ENCODE data around the gene LANCL2.

LANCL2 gene, protein sequence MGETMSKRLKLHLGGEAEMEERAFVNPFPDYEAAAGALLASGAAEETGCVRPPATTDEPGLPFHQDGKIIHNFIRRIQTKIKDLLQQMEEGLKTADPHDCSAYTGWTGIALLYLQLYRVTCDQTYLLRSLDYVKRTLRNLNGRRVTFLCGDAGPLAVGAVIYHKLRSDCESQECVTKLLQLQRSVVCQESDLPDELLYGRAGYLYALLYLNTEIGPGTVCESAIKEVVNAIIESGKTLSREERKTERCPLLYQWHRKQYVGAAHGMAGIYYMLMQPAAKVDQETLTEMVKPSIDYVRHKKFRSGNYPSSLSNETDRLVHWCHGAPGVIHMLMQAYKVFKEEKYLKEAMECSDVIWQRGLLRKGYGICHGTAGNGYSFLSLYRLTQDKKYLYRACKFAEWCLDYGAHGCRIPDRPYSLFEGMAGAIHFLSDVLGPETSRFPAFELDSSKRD

DNA sequence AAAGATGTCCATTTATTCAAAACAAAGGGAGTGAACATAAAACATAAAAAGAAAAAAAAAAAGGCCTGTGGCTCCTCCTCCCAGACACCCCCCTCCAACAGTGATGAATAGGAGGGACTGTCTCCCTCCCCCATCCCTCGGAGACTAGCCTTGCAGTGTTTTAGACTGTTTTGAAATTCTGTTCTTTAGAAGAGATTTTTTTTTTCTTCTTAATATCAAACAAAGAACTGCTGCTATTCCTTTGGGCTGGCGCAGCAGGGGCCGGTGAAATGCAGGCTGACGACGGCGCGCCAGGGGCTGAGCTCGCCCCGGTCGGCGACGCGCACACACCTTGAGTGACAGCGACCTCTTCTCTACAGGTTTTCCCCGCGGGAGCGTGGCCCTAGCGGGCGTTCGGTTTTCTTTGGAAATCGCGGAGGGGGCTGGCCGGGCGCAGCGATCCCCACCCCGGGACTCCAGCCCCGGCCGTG lies at the start of gene LANCL2:
Gene LANCL2, plus strand, starts transcription at position 133 of the 470 bp plus-strand sequence. CDS start 689 bp downstream, outside the sequence.
- peak; percentile 58 for DNase-seq (ENCODE audit: low spot score)
- TF ChIP-seq, protein P1, sequence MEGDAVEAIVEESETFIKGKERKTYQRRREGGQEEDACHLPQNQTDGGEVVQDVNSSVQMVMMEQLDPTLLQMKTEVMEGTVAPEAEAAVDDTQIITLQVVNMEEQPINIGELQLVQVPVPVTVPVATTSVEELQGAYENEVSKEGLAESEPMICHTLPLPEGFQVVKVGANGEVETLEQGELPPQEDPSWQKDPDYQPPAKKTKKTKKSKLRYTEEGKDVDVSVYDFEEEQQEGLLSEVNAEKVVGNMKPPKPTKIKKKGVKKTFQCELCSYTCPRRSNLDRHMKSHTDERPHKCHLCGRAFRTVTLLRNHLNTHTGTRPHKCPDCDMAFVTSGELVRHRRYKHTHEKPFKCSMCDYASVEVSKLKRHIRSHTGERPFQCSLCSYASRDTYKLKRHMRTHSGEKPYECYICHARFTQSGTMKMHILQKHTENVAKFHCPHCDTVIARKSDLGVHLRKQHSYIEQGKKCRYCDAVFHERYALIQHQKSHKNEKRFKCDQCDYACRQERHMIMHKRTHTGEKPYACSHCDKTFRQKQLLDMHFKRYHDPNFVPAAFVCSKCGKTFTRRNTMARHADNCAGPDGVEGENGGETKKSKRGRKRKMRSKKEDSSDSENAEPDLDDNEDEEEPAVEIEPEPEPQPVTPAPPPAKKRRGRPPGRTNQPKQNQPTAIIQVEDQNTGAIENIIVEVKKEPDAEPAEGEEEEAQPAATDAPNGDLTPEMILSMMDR (IDR thresholded peaks at IDR 0.05; ENCODE audit: extremely low read depth, missing control alignments), result no peak

DNA sequence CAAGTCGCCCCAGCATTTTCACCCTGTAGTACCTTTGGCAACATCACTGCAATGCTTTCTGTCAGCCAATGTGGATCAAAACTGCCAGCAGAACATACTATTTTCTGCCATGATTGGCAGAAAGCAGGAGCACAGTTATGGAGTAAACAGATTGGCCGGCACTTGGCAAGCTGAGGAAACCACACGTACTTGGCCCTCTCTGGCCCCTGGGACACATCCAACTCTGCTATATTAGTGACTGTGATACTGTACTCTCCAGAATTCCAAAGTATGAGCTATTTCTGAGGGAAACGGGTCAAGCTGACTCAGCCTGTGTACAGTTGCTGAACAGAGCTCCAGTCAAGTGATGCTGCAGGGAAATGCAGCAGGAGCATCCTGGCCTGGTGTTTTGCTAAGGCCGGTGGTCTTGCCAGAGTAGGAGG lies 39.8 kb upstream of the LANCL2 start:
- DNase-seq (ENCODE audit: low spot score), result no peak
- TF ChIP-seq, protein P1 (IDR thresholded peaks at IDR 0.05; ENCODE audit: extremely low read depth, missing control alignments), result no peak

DNA sequence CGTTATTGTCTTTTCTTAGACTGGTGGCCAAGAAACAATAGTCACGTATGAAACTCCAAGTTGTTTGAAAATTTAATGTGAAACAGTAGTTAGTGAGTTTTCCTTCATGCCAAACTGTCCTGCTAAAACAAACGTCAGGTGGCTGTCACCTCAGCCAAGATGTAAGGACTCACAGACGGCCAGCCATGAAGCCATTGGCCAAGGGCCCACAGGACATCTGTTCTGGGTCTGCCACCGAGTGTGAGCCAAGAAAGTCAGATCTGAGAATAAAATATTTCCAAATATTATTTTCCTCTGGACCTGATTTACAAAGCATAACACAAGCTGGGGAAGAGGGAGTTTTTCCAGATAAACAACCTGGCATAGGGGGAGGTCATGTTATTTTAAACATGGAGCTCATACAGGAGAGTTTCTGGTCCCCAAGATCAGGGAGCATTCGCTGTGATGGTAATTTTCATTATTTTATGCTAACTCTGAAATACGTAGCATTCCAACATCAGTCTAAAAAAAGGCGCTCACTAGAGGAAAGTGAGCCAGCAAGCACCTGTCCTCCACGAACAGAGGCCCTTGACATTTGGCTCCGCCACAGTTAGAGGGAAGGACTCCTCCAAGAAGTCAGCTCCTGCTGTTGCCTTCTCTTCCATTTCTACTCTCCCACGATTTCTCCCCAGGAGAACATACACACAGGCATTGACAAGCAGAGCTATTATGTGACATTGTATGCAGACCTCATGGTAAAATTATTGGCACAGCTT lies 38.9 kb upstream of the LANCL2 start:
- DNase-seq (ENCODE audit: low spot score), result no peak
- TF ChIP-seq, protein P1 (IDR thresholded peaks at IDR 0.05; ENCODE audit: extremely low read depth, missing control alignments), result no peak

DNA sequence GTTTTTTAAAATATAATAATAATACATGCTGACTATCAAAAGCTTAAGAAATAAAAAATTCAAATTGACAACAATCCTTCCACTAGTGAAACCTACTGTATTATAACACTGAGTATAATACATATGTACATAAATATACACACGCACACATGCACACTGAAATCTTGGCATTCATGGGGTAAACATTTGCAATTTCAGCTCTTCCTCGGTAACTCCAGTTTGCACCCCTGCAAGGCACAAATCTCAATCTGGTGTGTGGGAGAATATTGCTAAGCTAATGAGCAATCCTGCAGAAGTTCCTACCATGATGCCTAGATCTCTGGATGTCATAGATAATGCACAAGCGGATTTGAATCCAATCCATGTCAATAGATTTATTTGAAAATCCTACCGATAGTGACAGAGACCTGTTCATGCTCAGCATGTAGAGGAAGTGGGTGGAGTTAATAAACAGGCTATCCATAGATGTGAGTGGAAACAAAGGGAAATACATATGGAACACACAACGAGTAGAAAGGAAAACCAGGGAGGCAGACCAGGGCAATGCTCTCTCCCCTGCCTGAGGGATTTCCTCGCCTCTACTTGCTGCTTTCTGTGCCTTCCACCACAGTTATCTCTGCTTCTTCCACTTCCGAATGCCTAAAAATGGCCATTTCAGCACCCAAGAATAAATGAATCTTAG lies 38.1 kb upstream of the LANCL2 start:
- DNase-seq (ENCODE audit: low spot score), result no peak
- TF ChIP-seq, protein P1 (IDR thresholded peaks at IDR 0.05; ENCODE audit: extremely low read depth, missing control alignments), result no peak

DNA sequence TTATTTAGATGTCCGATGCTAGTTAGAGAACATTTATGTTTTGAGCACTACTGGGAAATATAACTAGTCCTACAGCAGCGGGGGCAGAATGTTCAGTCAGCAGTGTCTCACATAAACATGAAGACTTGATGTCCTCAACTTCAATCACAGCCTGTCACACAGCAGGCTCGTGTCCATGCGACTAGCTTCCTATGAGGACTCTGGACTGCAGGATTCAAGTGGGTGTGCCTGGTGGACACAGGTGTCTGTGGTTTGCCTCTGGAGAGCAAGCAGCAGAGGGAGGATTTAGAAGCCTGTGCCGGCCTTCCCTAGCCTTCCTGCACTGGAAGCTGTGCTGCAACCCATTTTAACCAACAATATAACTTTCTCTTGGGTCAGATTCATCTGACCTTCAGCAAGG lies 30.0 kb upstream of the LANCL2 start:
- DNase-seq (ENCODE audit: low spot score), result no peak
- TF ChIP-seq, protein P1 (IDR thresholded peaks at IDR 0.05; ENCODE audit: extremely low read depth, missing control alignments), result no peak

DNA sequence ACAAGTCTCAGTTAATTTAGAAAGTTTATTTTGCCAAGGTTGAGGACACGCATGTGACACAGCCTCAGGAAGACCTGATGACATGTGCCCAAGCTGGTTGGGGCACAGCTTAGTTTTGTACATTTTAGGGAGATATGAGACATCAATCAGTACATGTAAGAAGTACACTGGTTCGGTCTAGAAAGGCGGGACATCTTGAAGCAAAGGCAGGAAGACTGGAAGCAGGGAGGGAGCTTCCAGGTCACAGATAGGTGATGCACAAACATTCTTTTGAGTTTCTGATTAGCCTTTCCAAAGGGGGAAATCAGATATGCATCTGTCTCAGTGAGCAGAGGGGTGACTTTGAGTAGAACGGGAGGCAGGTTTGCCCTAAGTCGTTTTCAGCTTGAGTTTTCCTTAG lies 29.4 kb upstream of the LANCL2 start:
- no peak for DNase-seq (ENCODE audit: low spot score)
- TF ChIP-seq, protein P1 (IDR thresholded peaks at IDR 0.05; ENCODE audit: extremely low read depth, missing control alignments), result no peak

Measured in GM20000 (cell line).